Subcutaneous adipose tissue (tissue), 4 donors: Measurements from ENCODE around the gene NAGA. TPM values are rescaled to one million over a fixed set of nuclear protein-coding genes. Genes with fewer than 3 reads are reported as not detected.

ENCODE experiments used
- CTCF ChIP-seq: fragments of 450-650 bp; IDR thresholded peaks from one replicate; pipeline ENCODE4 v1.5.1; 2016; ENCODE audit warnings: low read depth, mild to moderate bottlenecking, control low read depth, antibody characterized with exemption, moderate library complexity
- total RNA-seq, 4 donors: library from RNA; depleted of rRNA; stranded (reverse); fragments of >200 nt; gene quantifications; one replicate each; pipeline ENCODE4 v1.1.0, GENCODE V29; 2016

NAGA gene
- total RNA-seq, 4 donors from 2014 or later: 16.2 to 56.1 (median 31.1) TPM

DNA sequence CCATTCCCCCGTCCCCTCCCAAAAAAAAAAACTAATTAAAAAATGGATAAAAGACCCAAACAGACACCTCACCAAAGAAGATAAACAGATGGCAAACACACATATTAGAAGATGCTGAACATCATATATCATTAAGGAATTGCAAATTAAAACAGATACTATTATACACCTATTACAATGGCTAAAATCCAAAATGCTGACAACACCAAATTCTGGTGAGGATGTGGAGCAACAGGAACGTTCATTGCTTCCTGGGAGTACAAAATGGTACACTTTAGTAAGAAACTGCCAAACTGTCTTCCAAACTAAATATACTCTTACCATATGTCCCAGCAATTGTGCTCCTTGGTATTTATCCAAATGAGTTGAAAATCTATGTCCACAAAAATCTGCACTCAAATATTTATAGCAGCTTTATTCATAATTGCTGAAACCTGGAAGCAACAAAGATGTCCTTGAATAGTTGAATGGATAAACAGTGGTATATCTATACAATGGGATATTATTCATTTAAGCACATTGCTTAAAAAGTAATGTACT lies 19.9 kb downstream of the NAGA start:
- no peak for TF ChIP-seq CTCF

DNA sequence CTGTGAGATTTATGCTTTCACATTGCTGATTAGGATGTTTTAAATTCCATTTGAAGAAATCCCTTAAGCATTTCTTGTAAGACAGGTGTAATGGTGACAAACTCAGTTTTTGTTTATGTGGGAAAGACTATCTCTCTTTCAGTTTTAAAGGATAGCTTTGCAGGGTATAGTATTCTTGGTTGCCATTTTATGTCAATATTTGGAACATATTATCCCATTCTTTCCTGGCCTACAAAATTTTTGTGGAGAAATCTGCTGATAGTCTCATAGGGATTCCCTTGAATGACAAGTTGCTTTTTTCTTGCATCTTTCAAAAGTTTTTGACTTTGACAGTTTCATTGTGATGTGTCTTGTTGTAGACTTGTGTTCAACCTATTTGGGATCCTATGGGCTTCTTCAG lies 28.8 kb downstream of the NAGA start:
- TF ChIP-seq CTCF: no peak

DNA sequence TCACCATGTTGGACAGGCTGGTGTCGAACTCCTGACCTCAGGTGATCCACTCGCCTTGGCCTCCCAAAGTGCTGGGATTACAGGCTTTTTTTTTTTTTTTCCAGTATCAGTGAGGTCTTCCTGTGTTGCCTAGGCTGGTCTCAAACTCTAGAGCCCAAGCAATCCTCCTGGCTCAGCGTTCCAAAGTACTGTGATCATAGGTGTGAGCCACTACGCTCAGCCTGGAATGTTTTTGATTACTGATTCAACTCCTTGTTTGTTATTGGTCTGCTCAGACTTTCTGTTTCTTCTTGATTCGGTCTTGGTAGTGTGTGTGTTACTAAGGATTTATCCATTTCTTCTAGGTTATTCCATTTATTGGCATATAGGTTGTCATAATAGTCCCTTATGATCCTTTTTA lies 31.3 kb downstream of the NAGA start:
- no peak for TF ChIP-seq CTCF

DNA sequence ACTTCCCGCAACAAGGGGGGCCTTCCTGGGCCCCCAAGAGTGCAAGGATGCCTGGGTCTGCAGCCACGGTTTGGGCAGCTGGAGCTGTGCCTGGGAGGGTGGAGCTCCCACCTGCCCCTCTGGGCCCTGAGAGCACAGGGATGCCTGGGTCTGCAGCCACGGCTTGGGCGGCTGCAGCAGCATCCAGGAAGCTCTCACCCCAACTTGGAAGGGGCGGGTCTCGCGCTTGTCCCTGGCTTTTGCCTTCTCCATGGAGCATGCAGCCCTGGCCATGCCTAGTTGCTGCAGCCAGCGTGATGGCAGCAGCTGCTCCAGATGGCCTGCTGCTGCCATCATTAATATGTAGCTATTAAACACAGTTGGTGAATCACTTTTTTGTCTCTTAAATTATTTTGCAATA lies 35.4 kb downstream of the NAGA start:
- TF ChIP-seq CTCF: no peak

GRCh38 chr22:42033263-42034181 lies 37.1 kb downstream of the NAGA start:
- TF ChIP-seq CTCF: no peak

- TF ChIP-seq CTCF: no peak
Observed at GRCh38 chr22:42026705-42027104, 43.9 kb downstream of the NAGA start.

- no peak for TF ChIP-seq CTCF
Observed at GRCh38 chr22:42025421-42025820, 45.2 kb downstream of the NAGA start.
